AG04450 (cell line): Measurements from ENCODE around the gene SELENOI. TPM values are rescaled to one million over a fixed set of nuclear protein-coding genes. Genes with fewer than 3 reads are reported as not detected.

Experiments used
- CTCF ChIA-PET: fragments of 300-600, 350-600 bp; formaldehyde crosslinking; extraction: SDS; loops from one replicate; lab custom pipeline; 2022; ENCODE audit warnings: antibody characterized with exemption, inconsistent platforms; lab: Charles Lee
- POLR2A ChIA-PET: fragments of 350-600 bp; formaldehyde crosslinking; extraction: SDS; loops from one replicate; lab custom pipeline; 2021; ENCODE audit warnings: antibody characterized with exemption, inconsistent platforms; lab: Yijun Ruan, JAX
- DNase-seq: peaks from one replicate; pipeline ENCODE4 v3.0.0-alpha.2; 2011; ENCODE audit warnings: low read depth, low spot score
- H3K27ac ChIP-seq: one replicate; pipeline ENCODE4 v1.5.1; 2012; ENCODE audit warnings: low read depth, low read length, control low read depth
- H3K27me3 ChIP-seq: one replicate; pipeline ENCODE4 v1.6.0; 2012; ENCODE audit warnings: low read length; ENCODE audit not compliant: control insufficient read depth, insufficient read depth
- H3K4me3 ChIP-seq: 2 replicates; pipeline ENCODE4 v1.5.1; 2011; ENCODE audit warnings: mild to moderate bottlenecking, low read depth, low read length, control low read depth
- H3K9me3 ChIP-seq: 2 replicates; pipeline ENCODE4 v1.5.1; 2012; ENCODE audit warnings: low read length; ENCODE audit not compliant: control insufficient read depth, insufficient read depth
- polyA plus RNA-seq: library from polyadenylated mRNA; depleted of rRNA; stranded (reverse); fragments of >200 nt; gene quantifications from 2 replicates; pipeline ENCODE4 v1.2.3, GENCODE V29; 2011
- TF ChIP-seq, protein P1 (sequence below): IDR thresholded peaks from 2 replicates; pipeline ENCODE4 v1.5.1; 2011; ENCODE audit warnings: low read depth, low read length, control low read depth, inconsistent platforms

Gene SELENOI
- polyA plus RNA-seq, 1 experiment: 10.9 TPM

- DNase-seq: no peak
- ChIA-PET CTCF (no interaction called here), POLR2A (no interaction called here)
Measured at GRCh38 chr2:26309921-26310320, 36.0 kb upstream of the SELENOI start.

GRCh38 chr2:26312471-26312870 lies 33.5 kb upstream of the SELENOI start:
- no peak for DNase-seq
- Histone ChIP-seq H3K9me3 (no peaks in the 10 kb centered on the region; the same call in 1 of the 2 replicates), H3K4me3 (no peak overlapping the region), H3K27me3 (peaks cover 28% of the 10 kb centered on the region), H3K27ac (no peak overlapping the region)
- CTCF ChIA-PET: no interaction called here
- TF ChIP-seq, protein P1, sequence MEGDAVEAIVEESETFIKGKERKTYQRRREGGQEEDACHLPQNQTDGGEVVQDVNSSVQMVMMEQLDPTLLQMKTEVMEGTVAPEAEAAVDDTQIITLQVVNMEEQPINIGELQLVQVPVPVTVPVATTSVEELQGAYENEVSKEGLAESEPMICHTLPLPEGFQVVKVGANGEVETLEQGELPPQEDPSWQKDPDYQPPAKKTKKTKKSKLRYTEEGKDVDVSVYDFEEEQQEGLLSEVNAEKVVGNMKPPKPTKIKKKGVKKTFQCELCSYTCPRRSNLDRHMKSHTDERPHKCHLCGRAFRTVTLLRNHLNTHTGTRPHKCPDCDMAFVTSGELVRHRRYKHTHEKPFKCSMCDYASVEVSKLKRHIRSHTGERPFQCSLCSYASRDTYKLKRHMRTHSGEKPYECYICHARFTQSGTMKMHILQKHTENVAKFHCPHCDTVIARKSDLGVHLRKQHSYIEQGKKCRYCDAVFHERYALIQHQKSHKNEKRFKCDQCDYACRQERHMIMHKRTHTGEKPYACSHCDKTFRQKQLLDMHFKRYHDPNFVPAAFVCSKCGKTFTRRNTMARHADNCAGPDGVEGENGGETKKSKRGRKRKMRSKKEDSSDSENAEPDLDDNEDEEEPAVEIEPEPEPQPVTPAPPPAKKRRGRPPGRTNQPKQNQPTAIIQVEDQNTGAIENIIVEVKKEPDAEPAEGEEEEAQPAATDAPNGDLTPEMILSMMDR: no peak
- POLR2A ChIA-PET: no interaction called here

More at GRCh38 chr2:26309921-26310320, 36.0 kb upstream of the SELENOI start:
- Histone ChIP-seq H3K4me3 (no peak overlapping the region), H3K27me3 (peaks cover 8% of the 10 kb centered on the region), H3K9me3 (no peaks in the 10 kb centered on the region; the same call in 1 of the 2 replicates), H3K27ac (no peak overlapping the region)
- TF ChIP-seq, protein P1: no peak

GRCh38 chr2:26313446-26313845 lies 32.5 kb upstream of the SELENOI start:
- DNase-seq: no peak
- Histone ChIP-seq H3K27me3 (peaks cover 33% of the 10 kb centered on the region), H3K4me3 (no peak overlapping the region), H3K27ac (no peak overlapping the region), H3K9me3 (no peaks in the 10 kb centered on the region; the same call in 1 of the 2 replicates)
- ChIA-PET POLR2A (no interaction called here), CTCF (no interaction called here)
- TF ChIP-seq, protein P1: no peak

DNA sequence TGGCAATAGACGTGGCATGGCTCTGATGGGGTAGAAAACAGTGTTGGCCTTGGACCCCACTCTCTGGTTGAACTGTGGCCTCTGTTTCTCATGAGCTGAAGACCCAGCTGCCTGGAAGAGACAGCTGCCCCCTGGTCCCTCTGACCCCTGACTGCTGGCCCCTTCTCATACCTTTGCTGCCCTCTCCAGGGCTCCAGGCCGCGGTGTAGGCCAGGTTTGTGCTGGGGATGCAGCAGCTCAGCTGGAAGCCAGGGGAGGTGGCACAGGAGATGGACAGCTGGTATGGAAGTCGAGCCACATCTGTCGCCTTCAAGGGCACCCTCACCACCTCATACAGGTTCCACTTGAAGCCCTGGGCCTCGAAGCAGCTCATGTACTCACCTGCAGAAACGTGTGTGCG lies 31.7 kb upstream of the SELENOI start:
- TF ChIP-seq, protein P1: no peak

DNA sequence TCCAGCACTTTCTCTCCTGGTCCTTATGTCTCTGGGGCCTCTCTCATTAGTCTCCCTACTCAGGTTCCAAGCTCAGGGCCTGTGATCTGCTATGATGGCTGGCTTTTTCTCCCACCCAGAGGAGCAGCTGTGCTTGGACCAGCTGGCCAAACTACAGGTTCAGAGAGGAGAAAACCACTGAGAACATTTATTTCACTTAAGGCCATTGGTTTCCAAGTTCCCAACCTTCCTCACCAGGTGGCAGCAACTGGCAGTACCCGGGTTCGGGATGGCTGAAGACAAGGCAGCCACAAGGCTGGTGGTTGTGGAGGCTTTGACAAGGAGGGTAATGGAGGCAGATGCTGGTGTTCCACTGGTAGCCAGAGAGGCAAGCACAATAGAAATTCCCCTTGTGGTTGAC lies 29.9 kb upstream of the SELENOI start:
- Histone ChIP-seq H3K4me3 (no peak overlapping the region), H3K9me3 (no peaks in the 10 kb centered on the region; the same call in 1 of the 2 replicates), H3K27me3 (peaks cover 46% of the 10 kb centered on the region), H3K27ac (no peak overlapping the region)
- no peak for DNase-seq
- ChIA-PET CTCF (interaction anchor here (0.9 to 1.1 kb wide), 3 partner anchors 9 to 73 kb away, joined by 3 to 4 read pairs (median 3); no protein-coding TSS in a partner anchor), POLR2A (no interaction called here)
- TF ChIP-seq, protein P1: peak; percentile 22; the same call in 1 of the 2 replicates

More for the DNA sequence above, 31.7 kb upstream of the SELENOI start:
- ChIA-PET POLR2A (no interaction called here), CTCF (no interaction called here)
- DNase-seq: no peak
- H3K4me3 ChIP-seq: no peak overlapping the region
- H3K9me3 ChIP-seq: no peaks in the 10 kb centered on the region; the same call in 1 of the 2 replicates
- no peak overlapping the region for H3K27ac ChIP-seq
- peaks cover 40% of the 10 kb centered on the region for H3K27me3 ChIP-seq
